Left hindlimb (tissue), 1 donor: ENCODE measurements around the gene MRC2.
A peak's percentile ranks its signal among the peaks of the same experiment; 100 is the strongest.

Source experiments
- DNase-seq: peaks from one replicate; pipeline ENCODE4 v3.0.0-alpha.2; 2018

Gene MRC2

DNA sequence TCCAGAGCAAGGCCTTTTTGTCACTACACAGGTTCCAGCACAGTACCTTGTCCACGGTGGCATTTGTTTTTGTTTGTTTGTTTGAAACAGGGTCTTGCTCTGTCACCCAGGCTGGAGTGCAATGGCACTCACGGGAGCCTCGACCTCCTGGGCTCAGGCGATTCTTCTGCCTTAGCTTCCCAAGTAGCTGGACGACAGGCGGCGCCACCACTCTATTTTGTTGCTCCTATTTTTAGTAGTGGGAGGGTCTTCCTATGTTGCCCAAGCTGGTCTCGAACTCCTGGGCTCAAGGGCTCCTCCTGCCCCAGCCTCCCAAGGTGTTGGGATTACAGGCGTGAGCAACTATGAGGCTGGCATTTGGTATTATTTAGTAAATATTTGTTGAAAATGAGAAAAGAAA is 10.3 kb downstream of the MRC2 start:
- no peak for DNase-seq

DNA sequence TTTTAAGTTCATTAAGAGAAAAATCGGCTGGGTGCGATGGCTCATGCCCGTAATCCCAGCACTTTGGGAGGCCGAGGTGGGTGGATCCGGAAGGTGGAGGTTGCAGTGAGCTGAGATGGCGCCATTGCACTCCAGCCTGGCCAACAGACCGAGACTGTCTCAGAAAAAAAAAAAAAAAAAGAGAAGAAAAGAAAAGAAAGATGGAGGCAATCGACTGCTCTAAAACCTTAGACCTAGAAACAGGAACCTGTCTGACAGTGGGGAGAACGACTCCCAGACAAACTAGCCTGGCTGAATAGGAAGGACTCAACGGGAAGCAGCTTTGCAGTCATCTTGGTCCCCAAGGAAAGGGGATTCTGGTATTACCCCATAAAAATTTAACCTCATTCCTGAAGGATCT is 13.7 kb downstream of the MRC2 start:
- no peak for DNase-seq

DNA sequence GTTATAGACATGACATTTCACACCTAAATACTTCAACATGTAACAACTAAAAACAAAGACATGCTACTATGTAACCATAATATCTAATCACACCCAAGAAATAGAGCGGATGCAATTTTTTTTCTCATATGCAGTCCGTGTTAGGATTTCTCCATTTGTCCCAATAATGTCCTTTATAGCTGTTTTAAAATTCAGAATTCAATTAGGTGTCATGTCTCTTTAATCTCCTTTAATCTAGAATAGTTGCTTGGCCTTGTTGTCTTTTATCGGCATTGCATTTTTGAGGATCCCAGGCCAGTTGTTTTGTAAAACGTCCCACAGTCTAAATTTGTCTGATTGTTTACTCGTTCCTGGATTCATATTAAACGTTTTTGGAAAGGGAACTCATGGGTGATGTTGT is 14.5 kb downstream of the MRC2 start:
- DNase-seq = no peak

DNA sequence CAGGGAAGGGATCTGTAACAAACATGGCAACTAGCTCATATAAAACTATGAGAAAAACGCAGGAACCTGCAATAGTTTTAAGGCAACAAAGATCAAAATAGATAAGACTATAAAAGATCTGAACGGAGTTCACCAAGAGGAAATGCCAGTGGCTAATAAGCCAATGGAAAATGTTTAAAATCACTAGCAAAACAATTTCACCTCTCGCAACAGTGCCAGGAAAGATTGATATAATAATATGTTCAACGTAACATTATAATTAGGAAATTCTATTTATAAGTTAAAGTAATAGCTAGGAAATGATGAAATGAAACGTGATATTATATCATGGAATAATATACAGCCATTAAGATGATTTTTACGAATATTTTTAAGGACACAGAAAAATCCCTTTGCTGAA is 16.0 kb downstream of the MRC2 start:
- DNase-seq = no peak

DNA sequence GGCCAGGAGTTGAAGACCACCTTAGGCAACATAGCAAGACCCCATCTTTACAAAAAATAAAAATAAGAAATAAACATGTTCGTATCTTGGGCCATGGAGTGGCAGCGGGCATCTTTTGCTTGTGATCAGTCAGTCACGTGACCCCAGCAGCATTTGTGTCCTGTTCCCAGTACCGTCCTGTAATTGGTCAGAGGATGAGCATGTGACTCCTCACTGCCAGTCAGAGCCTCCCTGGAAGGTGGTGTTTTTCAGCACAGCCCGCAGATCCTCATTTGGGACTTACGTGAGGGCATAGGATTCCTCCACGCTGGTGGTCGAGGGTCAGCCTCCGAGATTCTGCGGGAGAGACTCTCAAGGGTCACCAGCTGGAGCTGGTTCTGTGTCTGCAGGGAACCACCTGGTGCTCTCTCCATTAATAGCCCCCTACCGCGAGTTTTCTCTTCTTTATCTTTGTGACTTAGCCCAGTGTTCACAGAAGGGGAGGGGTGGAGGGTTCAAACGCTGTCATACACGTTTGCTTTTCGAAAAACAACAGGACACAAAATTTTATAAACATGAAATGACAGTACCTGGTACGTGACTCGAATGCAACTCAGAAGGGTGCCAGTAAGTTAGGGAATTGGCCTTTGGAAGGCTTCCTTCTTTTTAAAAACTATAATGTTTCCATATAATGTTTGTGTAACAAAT is 17.2 kb downstream of the MRC2 start:
- no peak for DNase-seq

DNA sequence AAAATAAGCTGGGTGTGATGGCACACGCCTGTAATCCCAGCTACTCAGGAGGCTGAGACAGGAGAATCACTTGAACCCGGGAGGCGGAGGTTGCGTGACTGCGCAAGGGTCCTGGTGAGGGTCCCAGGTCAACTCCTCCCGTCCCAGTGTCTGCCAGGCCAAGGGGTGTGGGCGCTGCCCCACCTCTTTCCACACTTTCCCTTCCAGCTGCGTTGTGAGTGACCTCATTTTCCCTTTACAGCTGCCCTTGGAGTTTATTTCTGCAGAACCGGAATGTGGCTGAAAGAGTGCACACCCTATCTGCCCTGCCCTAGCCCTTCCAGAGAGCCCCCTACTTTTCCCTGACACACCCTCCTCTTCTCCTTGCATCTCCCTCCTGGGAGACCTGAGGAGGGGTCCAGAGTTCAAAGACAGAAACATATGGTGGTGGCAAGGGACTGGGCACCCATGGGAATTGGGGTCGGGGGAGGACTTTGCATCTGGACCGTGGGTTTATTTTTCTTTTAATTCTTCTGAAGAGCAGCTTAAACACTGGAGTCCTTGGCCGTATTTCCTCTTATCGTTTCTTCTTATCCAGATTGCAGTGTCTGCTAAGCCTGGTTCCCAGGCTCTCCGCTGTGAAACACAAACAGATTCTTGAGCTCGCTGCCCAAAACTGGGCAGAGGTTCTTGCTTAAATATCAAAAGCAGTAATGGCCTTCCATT is 20.9 kb downstream of the MRC2 start:
- no peak for DNase-seq

DNA sequence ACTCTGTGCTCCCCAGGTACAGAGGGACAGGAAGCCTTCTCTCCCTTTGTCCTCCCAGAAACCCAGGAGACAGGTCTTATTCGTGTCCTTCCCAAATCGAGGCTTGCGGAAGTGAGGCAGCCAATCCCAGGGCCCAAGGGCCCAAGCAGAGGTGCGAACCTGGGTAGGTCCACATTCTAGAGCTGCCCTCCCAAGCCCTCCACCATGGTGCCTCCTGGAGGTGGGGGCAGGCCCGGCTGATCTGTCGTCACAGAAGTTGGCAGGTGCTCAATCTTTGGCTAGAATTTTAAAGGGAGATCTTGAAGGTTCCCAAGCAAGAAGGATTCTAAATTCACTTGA is 21.5 kb downstream of the MRC2 start:
- no peak for DNase-seq

DNA sequence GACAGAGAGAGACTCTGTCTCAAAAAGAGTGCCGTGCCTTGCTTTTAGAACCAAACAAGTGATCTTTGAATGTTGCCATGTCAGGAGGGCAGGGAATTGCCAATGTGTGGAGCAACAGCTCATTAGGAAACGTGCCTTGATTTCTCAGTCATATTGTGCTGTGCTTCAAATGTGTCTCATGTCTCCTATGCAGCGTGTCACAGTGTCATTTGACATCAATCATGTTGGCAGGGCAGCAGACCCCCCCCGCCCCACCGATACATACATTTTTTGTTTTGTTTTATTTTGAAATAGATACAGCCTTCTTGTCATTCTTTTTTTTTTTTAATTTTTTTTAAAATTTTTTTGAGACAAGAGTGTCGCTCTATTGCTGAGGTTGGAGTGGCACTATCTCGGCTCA is 22.1 kb downstream of the MRC2 start:
- no peak for DNase-seq

DNA sequence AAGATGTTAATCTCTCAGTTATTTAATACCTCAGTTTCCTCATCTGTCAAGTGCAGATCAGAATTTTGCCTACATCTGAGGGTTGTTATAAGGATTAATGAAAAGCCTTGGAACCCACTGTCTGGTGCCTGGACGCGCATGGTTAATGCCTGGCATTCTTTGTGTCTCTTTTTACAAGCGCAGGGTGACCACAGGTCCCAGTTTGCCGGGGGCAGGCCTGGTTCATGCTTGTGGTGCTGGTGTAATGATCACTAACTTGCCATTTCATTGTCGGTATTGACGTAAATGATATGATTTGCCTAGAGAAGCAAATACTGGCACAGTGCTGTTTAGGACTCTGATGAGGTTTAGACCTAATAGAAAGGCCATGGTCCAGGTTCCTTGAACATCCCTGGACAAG is 23.1 kb downstream of the MRC2 start:
- no peak for DNase-seq

DNA sequence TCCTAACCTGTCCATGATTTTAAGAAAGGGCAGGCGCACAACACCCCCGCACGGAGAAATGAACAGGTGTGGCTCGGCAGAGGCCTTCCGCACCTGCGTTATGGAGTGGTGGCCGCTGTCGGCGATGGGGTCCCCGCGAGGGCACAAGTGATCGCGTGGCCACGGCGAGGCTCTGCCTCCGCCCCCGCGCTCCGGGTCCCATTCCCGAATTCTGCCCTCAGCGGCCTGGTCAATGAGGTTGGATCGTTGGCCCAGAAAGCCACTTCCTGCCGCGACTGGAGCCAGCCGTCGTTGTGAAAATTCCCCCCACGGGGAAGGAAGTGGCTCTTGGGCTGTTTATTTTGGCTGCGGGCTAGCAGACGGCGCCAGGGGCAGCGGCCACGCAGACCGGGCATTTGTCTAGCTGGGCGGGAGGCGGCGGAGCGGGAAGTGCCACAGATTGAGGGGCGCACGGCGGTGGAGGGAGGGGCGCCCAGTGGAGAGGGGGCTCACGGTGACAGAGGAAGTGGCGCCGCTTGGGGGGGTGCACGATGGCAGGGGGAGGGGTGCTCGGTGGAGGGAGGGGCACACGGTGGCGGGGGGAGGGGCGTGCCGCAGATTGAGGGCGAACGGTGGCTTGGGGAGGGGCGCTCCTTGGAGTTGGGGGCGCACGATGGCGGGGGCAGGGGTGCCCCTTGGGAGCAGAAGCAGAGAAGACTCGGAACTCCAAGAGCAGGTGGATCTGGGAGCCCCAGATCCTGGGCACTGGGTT is 25.0 kb downstream of the MRC2 start:
- DNase-seq = peak; percentile 80

DNA sequence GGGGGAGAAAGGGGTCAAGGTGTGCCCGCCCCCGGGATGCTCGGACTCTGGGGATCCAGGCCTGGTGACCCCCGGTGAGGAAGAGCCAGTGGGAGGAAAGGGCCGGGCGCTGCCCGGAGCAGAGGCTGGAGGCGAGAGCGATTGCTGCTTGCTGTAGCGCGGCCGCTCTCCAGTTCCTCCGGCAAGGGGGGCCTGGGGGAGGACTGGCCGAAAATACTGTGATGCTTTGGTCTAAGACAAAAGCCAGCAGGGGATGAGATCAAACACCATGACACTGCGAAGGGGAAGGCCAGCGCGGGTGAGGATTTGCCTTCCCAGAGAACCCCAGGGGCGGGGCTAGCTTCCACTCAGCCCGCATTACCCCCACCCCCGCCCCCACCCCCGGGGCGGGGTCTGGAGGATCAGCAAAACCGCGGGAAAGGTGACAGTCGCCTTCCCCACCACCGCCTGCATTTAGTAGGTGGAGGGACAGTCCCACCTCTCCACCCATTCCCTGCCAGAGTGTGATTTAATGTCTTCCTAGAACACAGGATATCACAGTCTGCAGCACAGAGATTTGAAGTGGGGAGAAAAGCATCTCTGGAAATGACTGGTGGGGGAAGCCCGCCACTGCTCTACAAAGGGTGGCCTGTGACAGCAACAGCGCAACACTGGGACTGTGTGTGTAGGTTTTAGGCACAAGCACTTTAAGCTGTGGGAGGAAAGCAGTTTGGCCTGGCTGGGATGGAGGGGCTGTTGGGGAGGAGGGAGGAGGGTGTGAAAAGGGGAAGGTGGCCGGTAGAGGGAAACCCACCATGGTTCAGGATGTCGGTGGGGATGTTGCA is 25.7 kb downstream of the MRC2 start:
- peak; percentile 81 for DNase-seq

DNA sequence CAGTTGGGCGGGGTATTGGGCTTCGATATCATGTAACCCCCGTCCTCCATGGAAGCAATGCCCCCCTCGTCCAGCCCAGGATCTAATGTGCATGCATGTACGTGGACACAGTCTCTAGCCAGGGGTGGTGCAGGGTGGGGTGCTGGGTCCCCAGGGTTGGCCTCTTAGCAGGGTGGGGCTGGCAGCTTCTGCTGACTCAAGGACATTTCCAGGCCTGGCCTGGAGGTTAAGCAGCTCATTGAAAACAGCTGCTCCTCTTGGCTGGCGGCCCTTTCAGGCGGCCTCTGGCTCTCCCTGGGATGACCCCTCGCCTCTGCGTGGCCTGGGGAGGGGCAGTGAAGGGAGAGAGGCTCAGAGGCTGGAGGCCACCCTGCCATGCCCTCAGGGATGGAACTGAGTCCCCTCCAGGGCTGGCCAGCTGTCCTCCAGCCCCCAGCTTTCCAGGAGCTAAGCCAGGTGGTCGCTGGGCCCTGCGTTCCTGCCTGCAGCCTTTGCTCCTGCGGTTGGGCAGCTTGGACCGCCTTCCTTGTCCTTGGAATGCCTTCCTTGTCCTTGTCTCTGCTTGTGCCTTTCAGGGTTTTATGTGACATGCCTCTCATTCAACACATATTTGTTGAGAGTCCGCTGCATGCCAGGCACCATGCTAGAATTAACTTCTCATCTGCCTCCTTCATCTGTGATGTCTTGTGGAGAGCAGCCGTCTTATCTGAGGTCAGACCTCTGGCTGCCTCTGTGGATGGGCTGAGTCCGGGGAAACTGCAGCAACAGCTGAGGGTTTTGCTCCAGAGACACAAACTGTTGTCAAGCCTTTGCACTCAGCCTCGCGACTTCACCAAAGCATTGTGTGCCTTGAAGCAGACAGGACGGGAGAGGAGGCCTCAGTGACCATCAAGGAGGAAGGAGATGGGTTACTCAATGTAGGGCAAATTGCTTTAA is 26.6 kb downstream of the MRC2 start:
- DNase-seq = peak; percentile 82

DNA sequence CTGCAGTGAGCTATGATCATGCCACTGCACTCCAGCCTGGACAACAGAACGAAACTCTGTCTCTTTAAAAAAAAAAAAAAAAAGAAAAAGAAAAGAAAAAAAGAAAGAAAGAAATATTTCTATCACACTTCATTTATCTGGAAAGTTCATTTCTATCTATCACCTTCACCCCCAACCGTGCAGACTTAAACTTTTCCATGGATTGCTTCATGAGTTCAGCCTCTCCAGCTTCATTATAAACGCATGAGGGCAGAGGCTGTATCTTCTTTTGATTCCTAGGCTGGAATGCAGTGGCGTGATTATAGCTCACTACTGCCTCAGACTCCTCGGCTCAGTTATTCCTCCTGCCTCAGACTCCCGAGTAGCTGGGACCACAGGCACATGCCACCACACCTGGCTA is 28.2 kb downstream of the MRC2 start:
- no peak for DNase-seq

DNA sequence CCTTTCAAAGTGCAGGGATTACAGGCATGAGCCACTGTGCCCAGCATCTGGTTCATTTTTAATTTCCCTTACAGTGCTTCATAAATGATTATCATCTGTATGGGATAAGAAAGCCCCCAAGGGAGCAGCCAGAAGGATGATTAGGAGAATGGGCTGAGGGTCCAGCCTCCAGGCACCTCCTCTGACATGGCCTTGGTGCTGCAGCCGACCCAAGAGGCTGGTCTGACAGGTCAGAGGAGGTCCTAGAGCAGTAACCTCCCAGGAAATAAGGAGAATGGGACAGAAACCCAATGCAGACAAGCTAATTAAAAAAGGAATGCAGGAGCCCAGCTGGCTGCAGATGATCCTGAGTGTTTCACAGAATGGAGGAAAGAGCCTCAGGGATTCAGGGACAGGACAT is 29.0 kb downstream of the MRC2 start:
- no peak for DNase-seq

DNA sequence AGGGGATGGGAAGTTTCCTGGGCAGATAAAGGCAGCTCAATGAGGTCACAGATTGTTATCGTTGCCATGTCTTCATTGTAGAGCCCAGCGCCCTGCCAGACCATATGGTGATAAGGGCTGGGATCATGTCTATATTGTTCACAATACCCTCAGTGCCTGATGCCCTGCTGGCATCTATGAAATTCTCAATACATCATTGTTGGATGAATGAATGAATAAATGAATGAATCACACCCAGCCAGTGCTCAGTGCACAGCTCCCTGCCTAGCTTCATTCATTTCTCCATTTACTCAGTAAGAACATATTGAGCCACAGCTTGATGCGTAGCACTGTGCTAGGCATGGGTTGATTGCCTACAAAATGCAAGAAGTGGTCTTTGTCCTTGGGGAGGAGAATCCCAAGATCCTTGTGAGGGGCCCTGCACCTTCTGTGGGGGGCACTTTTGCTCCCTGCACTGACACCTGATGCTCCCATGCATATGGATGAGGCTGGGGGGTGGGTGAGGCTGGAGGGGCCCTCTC is 29.7 kb downstream of the MRC2 start:
- DNase-seq = no peak

DNA sequence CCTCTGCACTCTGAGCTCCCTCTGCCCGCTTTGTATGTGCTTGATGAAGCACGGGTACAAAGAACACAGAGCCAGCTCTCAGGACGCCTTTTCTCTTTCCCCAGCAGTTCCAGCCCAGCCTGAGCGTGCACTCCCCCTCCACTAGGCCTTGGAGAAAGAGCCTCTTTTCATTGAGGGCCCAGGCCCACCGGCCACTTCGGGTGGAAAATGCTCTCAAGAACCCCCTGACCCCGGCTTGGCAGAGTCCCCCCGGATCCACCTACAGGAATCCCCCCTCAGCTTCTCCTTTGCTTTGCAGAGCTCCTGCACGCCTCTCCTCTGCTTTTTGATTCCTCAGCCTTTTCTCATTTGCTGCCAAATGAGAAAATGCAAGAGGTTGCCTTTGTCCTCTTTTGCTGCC is 30.2 kb downstream of the MRC2 start:
- no peak for DNase-seq

DNA sequence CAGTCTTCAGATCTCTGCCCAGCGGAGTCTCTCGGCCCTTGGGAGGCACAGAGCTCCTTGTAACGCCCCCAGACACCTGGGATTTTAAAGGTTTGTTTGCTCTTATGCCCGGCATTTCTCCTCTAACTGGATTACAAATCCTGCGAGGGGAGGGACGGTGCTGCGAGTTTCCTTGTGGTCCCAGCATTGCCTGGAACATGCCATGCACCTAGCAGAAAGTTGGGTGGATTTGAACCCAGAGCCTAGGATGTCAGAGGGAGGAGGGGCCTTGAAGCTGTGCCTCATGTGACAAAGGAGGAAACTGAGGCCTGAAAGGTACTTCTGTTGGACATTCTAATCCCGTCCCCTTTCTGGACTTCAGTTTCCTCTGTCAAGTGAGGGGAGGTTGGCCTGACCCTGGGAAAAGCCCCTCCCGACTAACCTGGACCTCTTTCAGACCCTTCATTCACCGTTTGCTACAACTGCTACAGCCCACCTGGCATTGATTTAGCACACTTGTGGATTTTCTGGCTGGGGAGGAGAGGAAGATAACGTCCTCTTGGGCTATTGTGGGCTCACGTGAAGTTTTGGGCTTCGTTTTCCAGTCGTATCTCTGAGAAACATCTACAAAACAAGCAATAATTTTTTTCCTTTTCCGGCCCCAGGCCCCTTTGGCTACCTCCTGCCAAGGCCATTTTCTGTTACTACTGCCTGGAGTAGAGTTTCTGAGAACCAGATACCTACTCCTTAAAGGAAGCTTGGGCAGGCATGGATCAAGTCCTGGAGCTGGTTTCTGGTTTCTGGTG is 30.9 kb downstream of the MRC2 start:
- DNase-seq = no peak

DNA sequence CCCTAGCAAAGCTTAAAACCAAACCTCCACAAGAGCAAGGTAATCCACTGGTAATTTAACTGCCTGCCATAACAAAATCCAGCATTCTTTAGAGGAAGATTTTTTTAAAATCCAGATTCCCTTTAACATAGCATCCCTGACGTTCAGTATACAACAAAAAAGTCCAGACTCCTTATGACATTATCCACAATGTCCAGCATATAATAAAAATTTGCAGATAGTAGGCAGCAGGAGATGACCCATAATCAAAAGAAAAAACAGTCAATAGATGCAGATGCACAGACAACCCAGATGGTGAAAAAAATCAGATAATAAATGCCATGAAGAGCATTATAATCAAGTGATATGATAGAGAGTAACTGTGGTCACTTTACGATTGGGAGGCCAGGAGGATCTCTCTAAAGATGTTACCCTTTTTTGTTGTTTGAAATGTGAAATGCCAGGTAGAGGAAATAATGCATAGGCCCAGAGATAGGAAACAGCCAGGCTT is 33.2 kb downstream of the MRC2 start:
- no peak for DNase-seq

DNA sequence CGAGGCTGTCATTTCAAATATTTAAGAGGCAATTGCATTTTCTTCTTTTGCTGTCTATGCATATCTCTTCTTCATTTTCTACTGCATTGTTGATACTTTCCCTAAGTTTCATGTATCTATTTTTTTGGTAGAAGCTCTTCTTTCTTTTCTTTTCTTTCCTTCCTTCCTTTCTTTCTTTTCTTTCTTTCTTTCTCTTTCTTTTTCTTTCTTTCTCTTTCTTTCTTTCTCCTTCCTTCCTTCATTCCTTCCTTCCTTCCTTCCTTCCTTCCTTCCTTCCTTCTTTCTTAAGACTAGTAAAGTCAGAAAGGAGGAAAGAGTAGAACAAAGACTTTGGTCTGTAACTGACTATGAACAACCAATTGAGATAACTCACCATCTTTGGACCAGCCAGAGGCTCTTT is 33.9 kb downstream of the MRC2 start:
- DNase-seq = no peak

DNA sequence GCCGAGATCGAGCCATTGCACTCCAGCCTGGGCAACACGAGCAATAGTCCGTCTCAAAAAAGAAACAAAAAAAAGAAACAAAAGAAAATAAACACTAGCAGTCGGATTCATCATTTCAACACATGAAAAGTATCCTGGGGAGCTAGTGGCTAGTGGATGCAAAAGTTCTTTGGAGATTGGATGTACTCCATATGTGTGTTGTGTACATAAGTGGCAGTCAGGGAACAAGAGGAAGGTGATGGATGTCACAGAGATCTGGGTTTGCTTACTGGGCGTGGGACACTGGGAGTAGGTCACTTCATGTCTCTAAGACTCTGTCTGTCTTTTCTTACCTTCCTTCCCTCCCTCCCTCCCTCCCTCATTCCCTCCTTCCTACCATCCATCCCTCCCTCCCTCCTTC is 35.4 kb downstream of the MRC2 start:
- DNase-seq = no peak

DNA sequence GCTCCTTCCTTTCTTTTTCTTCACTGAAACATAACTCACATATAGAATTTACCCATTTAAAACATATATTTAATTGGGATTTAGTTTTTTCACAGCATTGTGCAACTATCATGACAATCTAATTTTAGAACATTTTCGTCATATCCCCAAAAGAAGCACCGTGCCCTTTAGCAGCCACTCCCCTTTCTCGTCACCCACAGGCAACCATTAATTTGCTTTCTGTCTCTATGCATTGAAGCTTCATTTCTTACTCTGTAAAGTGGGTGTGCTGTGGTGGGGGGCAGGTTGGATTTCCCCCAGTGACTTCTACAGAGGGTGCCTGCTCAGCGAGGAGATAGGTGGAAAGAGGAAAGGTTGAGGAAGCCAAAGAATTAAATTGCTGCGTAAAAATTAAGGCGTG is 35.8 kb downstream of the MRC2 start:
- no peak for DNase-seq
